Body of pancreas (tissue), 4 donors: ENCODE data around the gene SELE. TPM values are rescaled to one million over a fixed set of nuclear protein-coding genes. Genes with fewer than 3 reads are reported as not detected.

ENCODE experiments used
- ATAC-seq: fragments of 150-250 bp; one replicate; pipeline ENCODE4 v1.9.1; 2016
- DNase-seq, 4 donors: peaks; one replicate each; pipeline ENCODE4 v3.0.0-alpha.2; 2019
- H3K27ac ChIP-seq, 4 donors: fragments of 200-600 bp; sonication (generic); 1 replicate in 3 of 4; 2 replicates in 1 of 4; pipeline versions ENCODE4 v1.5.1 to v1.6.1; 2016 to 2019; ENCODE audit warnings: mild to moderate bottlenecking in 1 of 4, mixed read lengths in 1 of 4, moderate library complexity in 1 of 4
- H3K27me3 ChIP-seq, 2 donors: fragments of 200-600 bp; sonication (generic); one replicate each; pipeline ENCODE4 v1.6.0; 2016; ENCODE audit warnings: mild to moderate bottlenecking in 1 of 2
- H3K36me3 ChIP-seq, 2 donors: fragments of 200-600 bp; sonication (generic); replicated peaks in 1 of 2; 2 replicates each; pipeline ENCODE4 v1.5.1; 2016; ENCODE audit warnings: low read depth in 2 of 2; ENCODE audit not compliant: insufficient read depth in 1 of 2
- H3K4me1 ChIP-seq: fragments of 200-600 bp; sonication (generic); one replicate; pipeline ENCODE4 v1.6.0; 2016
- H3K4me3 ChIP-seq, 2 donors: fragments of 200-600 bp; sonication (generic); 1 replicate in 1 of 2; 2 replicates in 1 of 2; pipeline ENCODE4 v1.5.1; 2016 to 2019
- H3K9me3 ChIP-seq, 3 donors: fragments of 200-600 bp; sonication (generic); 1 replicate in 2 of 3; 2 replicates in 1 of 3; pipeline ENCODE4 v1.5.1; 2016
- POLR2A ChIP-seq, 3 donors: fragments of 450-650 bp; IDR thresholded peaks; one replicate each; pipeline ENCODE4 v1.6.1; 2016; ENCODE audit warnings: antibody characterized with exemption in 3 of 3, mild to moderate bottlenecking in 2 of 3
- WGBS, 2 donors: methylation state at CpG; one replicate each; pipeline ENCODE4 v1.1.5; 2017; 5-methylcytosine and 5-hydroxymethylcytosine counted together
- intact Hi-C: fragments of 100-400 bp; cut with DNase I; formaldehyde crosslinking; loops from one replicate; pipeline ENCODE4 v1.15.1; 2023
- total RNA-seq, 2 donors: library from RNA; depleted of rRNA; stranded (reverse); fragments of >200 nt; gene quantifications; one replicate each; pipeline ENCODE4 v1.1.0, GENCODE V29; 2016
- TF ChIP-seq, protein P1 (sequence below), 7 experiments: fragments of 450-650 bp in 4 of 7; fragments of 200-600 bp in 3 of 7; sonication (generic) in 3 of 7; IDR thresholded peaks; one replicate each; pipeline ENCODE4 v1.5.1; 2016 to 2019; ENCODE audit warnings: antibody characterized with exemption in 7 of 7

The SELE gene
- total RNA-seq, 2 donors from 2014 or later, result 1.3 TPM; not detected in 1

GRCh38 chr1:169753549-169753948 lies 19.7 kb upstream of the SELE start:
- Histone ChIP-seq H3K27me3 (no peaks in the 10 kb centered on the region), H3K36me3 (no peaks in the 10 kb centered on the region), H3K9me3 (no peaks in the 10 kb centered on the region), H3K27ac (no peak overlapping the region), H3K4me1 (no peaks in the 10 kb centered on the region), H3K4me3 (no peak overlapping the region)
- no peak for TF ChIP-seq POLR2A (IDR thresholded peaks at IDR 0.05)
- TF ChIP-seq, protein P1, sequence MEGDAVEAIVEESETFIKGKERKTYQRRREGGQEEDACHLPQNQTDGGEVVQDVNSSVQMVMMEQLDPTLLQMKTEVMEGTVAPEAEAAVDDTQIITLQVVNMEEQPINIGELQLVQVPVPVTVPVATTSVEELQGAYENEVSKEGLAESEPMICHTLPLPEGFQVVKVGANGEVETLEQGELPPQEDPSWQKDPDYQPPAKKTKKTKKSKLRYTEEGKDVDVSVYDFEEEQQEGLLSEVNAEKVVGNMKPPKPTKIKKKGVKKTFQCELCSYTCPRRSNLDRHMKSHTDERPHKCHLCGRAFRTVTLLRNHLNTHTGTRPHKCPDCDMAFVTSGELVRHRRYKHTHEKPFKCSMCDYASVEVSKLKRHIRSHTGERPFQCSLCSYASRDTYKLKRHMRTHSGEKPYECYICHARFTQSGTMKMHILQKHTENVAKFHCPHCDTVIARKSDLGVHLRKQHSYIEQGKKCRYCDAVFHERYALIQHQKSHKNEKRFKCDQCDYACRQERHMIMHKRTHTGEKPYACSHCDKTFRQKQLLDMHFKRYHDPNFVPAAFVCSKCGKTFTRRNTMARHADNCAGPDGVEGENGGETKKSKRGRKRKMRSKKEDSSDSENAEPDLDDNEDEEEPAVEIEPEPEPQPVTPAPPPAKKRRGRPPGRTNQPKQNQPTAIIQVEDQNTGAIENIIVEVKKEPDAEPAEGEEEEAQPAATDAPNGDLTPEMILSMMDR (IDR thresholded peaks at IDR 0.05), result no peak
- WGBS, 2 donors, result 41 to 47% methylated on average over 4 of the region's 4 CpGs
- intact Hi-C loops, result no loop called here
- DNase-seq (no peak), ATAC-seq (no peak)

- ATAC-seq (no peak), DNase-seq (no peak)
- no peaks in the 10 kb centered on the region for H3K36me3 ChIP-seq
- H3K4me1 ChIP-seq, result no peaks in the 10 kb centered on the region
- intact Hi-C loops, result no loop called here
- H3K27me3 ChIP-seq, result no peaks in the 10 kb centered on the region
- WGBS, 2 donors, result 54 to 68% methylated on average over 1 of the region's 1 CpG
- H3K4me3 ChIP-seq, result no peak overlapping the region
- no peak overlapping the region for H3K27ac ChIP-seq
- TF ChIP-seq, protein P1 (IDR thresholded peaks at IDR 0.05), result no peak
- TF ChIP-seq POLR2A (IDR thresholded peaks at IDR 0.05), result no peak
- H3K9me3 ChIP-seq, result no peaks in the 10 kb centered on the region
These were observed 16.2 kb upstream of the SELE start for GRCh38 chr1:169750041-169750440.

- ATAC-seq, result no peak
- DNase-seq, result no peak
- H3K9me3 ChIP-seq, result no peaks in the 10 kb centered on the region
- no peak for TF ChIP-seq POLR2A (IDR thresholded peaks at IDR 0.05)
- TF ChIP-seq, protein P1 (IDR thresholded peaks at IDR 0.05), result no peak
- no peaks in the 10 kb centered on the region for H3K36me3 ChIP-seq
- H3K27ac ChIP-seq, result no peak overlapping the region
- WGBS, 2 donors, result 72 to 73% methylated on average over 2 of the region's 2 CpGs
- intact Hi-C loops, result no loop called here
- H3K4me1 ChIP-seq, result no peaks in the 10 kb centered on the region
- H3K4me3 ChIP-seq, result no peak overlapping the region
- H3K27me3 ChIP-seq, result no peaks in the 10 kb centered on the region
These were observed 12.7 kb upstream of the SELE start for GRCh38 chr1:169746550-169746949.

- ATAC-seq (no peak), DNase-seq (no peak)
These were observed 11.4 kb upstream of the SELE start for GRCh38 chr1:169745015-169745861.

More at GRCh38 chr1:169745015-169745861, 11.4 kb upstream of the SELE start:
- no peaks in the 10 kb centered on the region for H3K36me3 ChIP-seq
- no peaks in the 10 kb centered on the region for H3K9me3 ChIP-seq
- WGBS, 2 donors, result 49 to 65% methylated on average over 5 of the region's 5 CpGs
- intact Hi-C loops, result no loop called here
- no peaks in the 10 kb centered on the region for H3K27me3 ChIP-seq
- no peaks in the 10 kb centered on the region for H3K4me1 ChIP-seq
- TF ChIP-seq, protein P1 (IDR thresholded peaks at IDR 0.05), result no peak
- TF ChIP-seq POLR2A (IDR thresholded peaks at IDR 0.05), result no peak
- H3K4me3 ChIP-seq, result no peak overlapping the region
- no peak overlapping the region for H3K27ac ChIP-seq
